GM12801 (cell line): ENCODE data around the gene PREPL.

Source experiments
- TF ChIP-seq, protein P1 (sequence below): IDR thresholded peaks from one replicate; pipeline ENCODE4 v1.5.1; 2011; ENCODE audit warnings: control low read depth; ENCODE audit not compliant: insufficient read length; ENCODE audit errors: extremely low read depth

Gene PREPL

DNA sequence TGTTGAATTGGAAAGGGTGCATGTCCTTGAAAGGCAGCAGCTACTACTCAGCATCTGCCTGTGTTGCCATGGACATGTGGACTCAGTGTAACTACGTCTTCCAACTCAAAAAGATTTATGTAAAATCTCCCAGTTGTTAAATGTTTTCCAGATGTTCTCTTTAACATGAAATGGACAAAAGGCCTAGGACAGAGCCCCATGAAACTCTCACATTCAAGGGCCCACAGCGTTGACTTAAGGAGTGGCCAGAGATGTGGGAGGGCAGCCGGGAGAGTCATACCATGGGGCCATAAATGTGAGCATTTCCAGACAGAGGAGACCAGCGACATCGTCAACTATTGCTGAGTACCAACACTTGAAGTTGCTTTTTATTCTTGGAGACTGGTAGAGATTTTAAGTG, 76.1 kb downstream of the PREPL start:
- TF ChIP-seq, protein P1, sequence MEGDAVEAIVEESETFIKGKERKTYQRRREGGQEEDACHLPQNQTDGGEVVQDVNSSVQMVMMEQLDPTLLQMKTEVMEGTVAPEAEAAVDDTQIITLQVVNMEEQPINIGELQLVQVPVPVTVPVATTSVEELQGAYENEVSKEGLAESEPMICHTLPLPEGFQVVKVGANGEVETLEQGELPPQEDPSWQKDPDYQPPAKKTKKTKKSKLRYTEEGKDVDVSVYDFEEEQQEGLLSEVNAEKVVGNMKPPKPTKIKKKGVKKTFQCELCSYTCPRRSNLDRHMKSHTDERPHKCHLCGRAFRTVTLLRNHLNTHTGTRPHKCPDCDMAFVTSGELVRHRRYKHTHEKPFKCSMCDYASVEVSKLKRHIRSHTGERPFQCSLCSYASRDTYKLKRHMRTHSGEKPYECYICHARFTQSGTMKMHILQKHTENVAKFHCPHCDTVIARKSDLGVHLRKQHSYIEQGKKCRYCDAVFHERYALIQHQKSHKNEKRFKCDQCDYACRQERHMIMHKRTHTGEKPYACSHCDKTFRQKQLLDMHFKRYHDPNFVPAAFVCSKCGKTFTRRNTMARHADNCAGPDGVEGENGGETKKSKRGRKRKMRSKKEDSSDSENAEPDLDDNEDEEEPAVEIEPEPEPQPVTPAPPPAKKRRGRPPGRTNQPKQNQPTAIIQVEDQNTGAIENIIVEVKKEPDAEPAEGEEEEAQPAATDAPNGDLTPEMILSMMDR: no peak

DNA sequence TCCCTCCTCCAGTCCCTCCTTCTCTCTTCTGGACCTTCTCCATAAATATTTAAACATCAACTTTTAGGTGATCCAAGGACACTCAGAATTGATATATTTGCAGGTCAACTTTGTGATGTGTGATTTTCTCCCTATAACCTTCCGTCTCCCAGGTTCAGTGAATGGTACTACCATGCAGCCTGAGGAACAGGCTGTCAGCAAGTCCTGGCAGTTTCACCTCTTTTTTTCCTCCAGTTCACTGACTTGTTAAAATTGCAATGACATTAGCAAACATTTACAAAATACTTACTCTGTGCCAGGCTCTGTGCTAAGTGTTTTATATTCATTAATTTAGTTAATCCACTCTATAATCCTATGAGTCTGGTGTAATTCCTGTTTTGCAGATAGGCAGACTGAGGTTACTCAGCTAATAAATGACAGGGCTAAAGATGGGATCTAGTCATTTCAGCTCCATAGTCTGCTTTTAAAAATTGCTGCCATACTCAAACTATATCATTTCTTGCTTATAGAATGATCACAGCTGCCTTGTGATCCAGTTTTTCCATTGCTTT, 78.1 kb downstream of the PREPL start:
- TF ChIP-seq, protein P1: no peak

DNA sequence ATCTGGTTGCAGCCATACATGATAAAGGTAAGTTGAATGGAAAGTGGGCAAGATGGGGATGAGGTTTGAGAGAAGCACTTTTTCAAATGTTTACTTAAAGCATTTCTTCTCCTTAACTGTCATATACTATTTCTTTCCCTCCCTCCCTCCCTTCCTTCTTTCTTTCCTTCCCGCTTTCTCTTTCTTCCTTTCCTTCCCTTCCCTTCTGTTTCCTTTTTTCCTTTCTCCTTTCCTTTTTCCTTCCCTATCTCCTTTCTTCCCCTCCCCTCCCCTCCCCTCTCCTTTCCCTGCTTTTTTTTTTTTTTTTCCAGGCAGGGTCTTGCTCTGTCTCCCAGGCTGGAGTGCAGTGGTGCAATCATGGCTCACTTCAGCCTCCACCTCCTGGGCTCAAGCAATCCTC, 80.4 kb downstream of the PREPL start:
- TF ChIP-seq, protein P1: no peak

DNA sequence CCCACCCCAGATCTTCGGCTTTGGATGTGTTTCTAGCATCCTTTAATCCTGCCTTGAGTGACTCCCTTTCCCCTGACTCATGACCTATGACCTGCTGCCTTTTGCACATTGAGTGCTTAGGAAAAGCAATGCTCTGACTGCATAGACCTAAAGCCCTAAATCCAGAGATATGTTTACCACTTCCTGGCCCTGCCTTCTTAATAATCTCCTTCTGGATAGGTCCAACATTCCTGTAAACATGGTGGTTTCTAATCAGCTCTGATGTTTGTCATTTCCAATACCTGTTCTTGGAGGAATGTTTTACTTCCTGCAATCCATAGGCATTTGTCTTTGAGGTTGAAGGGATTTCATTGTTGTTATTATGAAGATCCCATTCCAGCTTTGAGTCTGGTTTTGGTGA, 83.8 kb downstream of the PREPL start:
- TF ChIP-seq, protein P1: no peak

DNA sequence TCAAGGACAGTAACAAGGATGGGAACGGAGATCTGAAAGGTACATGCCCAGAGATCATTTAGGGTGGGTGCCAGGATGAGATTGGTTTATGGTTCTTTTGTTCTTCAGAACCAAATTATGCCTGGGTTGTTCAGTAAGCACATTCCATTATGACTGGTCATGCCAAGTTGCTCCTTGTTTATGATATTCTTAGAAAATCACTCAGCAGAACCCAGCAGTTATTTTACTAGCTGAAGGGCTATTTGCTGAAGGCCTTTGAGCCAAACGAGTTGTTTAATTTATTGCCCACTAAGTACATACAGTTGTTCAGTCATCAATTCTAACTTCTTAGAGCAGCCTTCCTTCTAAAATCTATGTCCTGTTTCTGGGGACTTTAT, 85.4 kb downstream of the PREPL start:
- TF ChIP-seq, protein P1: no peak

DNA sequence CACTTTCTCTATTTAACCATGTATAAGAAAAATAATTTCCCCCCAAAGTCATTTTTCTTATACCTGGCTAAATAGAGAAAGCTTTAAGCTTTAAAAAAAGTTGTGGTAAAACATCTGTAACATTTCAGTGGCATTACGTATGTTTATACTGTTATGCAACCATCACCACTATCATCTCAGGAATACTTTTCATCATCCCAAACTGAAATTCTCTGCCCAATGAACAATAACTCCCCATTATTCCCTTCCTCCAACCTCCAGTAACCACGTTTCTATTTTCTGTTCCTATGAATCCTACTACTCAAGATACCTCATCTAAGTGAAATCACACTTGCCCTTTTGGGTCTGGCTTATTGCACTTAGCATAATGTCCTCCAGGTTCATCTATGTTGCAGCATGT, 87.7 kb downstream of the PREPL start:
- TF ChIP-seq, protein P1: no peak

DNA sequence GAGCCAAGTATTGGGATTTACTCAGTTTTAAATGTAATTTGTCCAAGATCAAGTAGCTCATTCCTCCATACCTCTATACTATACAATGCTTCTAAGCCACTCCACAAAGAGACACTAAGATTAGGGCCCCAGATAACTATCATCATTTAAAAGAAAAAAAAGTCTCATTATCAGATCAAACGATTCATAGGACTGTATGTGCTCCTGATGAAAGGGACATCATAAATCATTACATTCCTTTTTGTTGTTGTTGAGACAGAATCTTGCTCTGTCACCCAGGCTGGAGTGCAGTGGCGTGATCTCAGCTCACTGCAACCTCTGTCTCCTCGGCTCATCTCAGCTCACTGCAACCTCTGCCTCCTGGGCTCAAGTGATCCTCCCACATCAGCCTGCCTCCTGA, 88.2 kb downstream of the PREPL start:
- TF ChIP-seq, protein P1: no peak

DNA sequence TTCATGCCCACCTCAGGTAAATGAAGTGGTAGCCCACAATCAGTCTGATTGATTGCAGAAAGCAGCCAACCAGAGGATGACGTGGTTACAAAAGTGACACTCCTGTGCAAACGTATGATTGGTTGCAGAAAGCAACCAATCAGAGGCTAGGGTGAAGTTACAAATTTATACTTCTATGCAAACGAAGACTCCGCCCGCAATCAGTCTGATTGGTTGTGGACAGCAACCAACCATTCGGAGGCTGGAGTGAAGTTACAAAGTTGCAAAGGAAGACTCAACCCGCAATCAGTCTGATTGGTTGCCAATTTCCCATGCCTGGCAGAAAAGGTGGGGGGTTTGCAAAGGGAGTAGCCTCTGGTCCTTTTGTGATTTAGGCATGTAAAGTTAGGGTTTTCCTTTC, 90.0 kb downstream of the PREPL start:
- TF ChIP-seq, protein P1: no peak
